ENCODE measurements around the gene ADAM19.

The ADAM19 gene

GRCh38 chr5:157575381-157576020, at the start of gene ADAM19:
ADAM19 (minus strand) TSS chr5:157575775; CDS start chr5:157575696, 79 bp downstream.
- peak; percentile 44 to 52 for DNase-seq

GRCh38 chr5:157624144-157624543, 48.6 kb upstream of the ADAM19 start:
- no peak for DNase-seq

GRCh38 chr5:157620776-157621175, 45.2 kb upstream of the ADAM19 start:
- DNase-seq: no peak

GRCh38 chr5:157618191-157618765, 42.7 kb upstream of the ADAM19 start:
- DNase-seq: no peak

- no peak for DNase-seq
Observed at GRCh38 chr5:157616785-157617184, 41.2 kb upstream of the ADAM19 start.

GRCh38 chr5:157613385-157614245, 38.0 kb upstream of the ADAM19 start:
- no peak for DNase-seq

GRCh38 chr5:157612581-157612980, 37.0 kb upstream of the ADAM19 start:
- DNase-seq: no peak

GRCh38 chr5:157611571-157612476, 36.2 kb upstream of the ADAM19 start:
- no peak for DNase-seq

GRCh38 chr5:157610990-157611389, 35.4 kb upstream of the ADAM19 start:
- DNase-seq: no peak

- DNase-seq: no peak
Observed at GRCh38 chr5:157608972-157609565, 33.5 kb upstream of the ADAM19 start.

GRCh38 chr5:157607371-157608161, 32.0 kb upstream of the ADAM19 start:
- peak; percentile 63 to 70 for DNase-seq

GRCh38 chr5:157606046-157606445, 30.5 kb upstream of the ADAM19 start:
- DNase-seq: no peak

- peak; percentile 68 to 74 for DNase-seq
Observed at GRCh38 chr5:157603333-157604190, 28.0 kb upstream of the ADAM19 start.

- peak; percentile 40 to 48 for DNase-seq
Observed at GRCh38 chr5:157602505-157602904, 26.9 kb upstream of the ADAM19 start.

- peak in 1 of 2 experiments; percentile 30 for DNase-seq
Observed at GRCh38 chr5:157600252-157600651, 24.7 kb upstream of the ADAM19 start.

- DNase-seq: no peak
Observed at GRCh38 chr5:157599565-157599964, 24.0 kb upstream of the ADAM19 start.

GRCh38 chr5:157598350-157598936, 22.9 kb upstream of the ADAM19 start:
- DNase-seq: no peak

- no peak for DNase-seq
Observed at GRCh38 chr5:157597277-157597676, 21.7 kb upstream of the ADAM19 start.

- DNase-seq: peak in 1 of 2 experiments; percentile 26
Observed at GRCh38 chr5:157596487-157596886, 20.9 kb upstream of the ADAM19 start.

All from activated CD4-positive, alpha-beta T cell treated with anti-CD3 and anti-CD28 coated beads, Interleukin-2, amount 50 U/mL, for 4 hours (primary cell).